HEK293T (cell line): ENCODE data around the gene PDE2A.

Experiments
- CTCF ChIA-PET: fragments of 350-600 bp; formaldehyde crosslinking; extraction: SDS; loops from one replicate; lab custom pipeline; 2021; ENCODE audit warnings: antibody characterized with exemption, inconsistent platforms; lab: Yijun Ruan, JAX
- POLR2A ChIA-PET: fragments of 350-600 bp; formaldehyde crosslinking; extraction: SDS; loops from one replicate; lab custom pipeline; 2020; ENCODE audit warnings: antibody characterized with exemption, inconsistent platforms; lab: Yijun Ruan, JAX
- DNase-seq: peaks from one replicate; pipeline ENCODE4 v3.0.0; 2012; ENCODE audit warnings: mixed read lengths; ENCODE audit errors: extremely low spot score
- ARNT ChIP-seq: fragments of 450-650 bp; IDR thresholded peaks from 2 replicates; pipeline ENCODE4 v1.6.1; 2017; ENCODE audit warnings: mild to moderate bottlenecking
- BHLHE40 ChIP-seq: fragments of 450-650 bp; IDR thresholded peaks from 2 replicates; pipeline ENCODE4 v1.6.1; 2016; ENCODE audit warnings: mild to moderate bottlenecking, moderate library complexity, borderline replicate concordance
- CTBP1 ChIP-seq: fragments of 450-650 bp; IDR thresholded peaks from 2 replicates; pipeline ENCODE4 v1.6.1; 2016; ENCODE audit warnings: borderline replicate concordance
- ELF4 ChIP-seq: fragments of 450-650 bp; IDR thresholded peaks from 2 replicates; pipeline ENCODE4 v1.6.1; 2017; ENCODE audit warnings: antibody characterized with exemption
- FOXA1 ChIP-seq: fragments of 450-650 bp; IDR thresholded peaks from 2 replicates; pipeline ENCODE4 v1.6.1; 2016; ENCODE audit warnings: mild to moderate bottlenecking
- FOXK2 ChIP-seq: fragments of 450-650 bp; IDR thresholded peaks from 2 replicates; pipeline ENCODE4 v1.6.1; 2016; ENCODE audit warnings: mild to moderate bottlenecking
- FOXM1 ChIP-seq: fragments of 450-650 bp; IDR thresholded peaks from 2 replicates; pipeline ENCODE4 v1.6.1; 2017; ENCODE audit warnings: mild to moderate bottlenecking, borderline replicate concordance
- HDGF ChIP-seq: fragments of 450-650 bp; IDR thresholded peaks from 2 replicates; pipeline ENCODE4 v1.6.1; 2017; ENCODE audit warnings: antibody characterized with exemption, borderline replicate concordance
- L3MBTL2 ChIP-seq: fragments of 450-650 bp; conservative IDR thresholded peaks from 2 replicates; pipeline ENCODE4 v1.6.1; 2016; ENCODE audit warnings: mild to moderate bottlenecking
- LEF1 ChIP-seq: fragments of 450-650 bp; IDR thresholded peaks from 2 replicates; pipeline ENCODE4 v1.6.1; 2017; ENCODE audit warnings: mild to moderate bottlenecking, borderline replicate concordance
- NFRKB ChIP-seq: fragments of 450-650 bp; IDR thresholded peaks from 2 replicates; pipeline ENCODE4 v1.6.1; 2016; ENCODE audit warnings: mild to moderate bottlenecking, moderate library complexity
- PKNOX1 ChIP-seq: fragments of 450-650 bp; IDR thresholded peaks from 2 replicates; pipeline ENCODE4 v1.6.1; 2016
- SP1 ChIP-seq: fragments of 450-650 bp; IDR thresholded peaks from 2 replicates; pipeline ENCODE4 v1.6.1; 2017
- SUZ12 ChIP-seq: fragments of 450-650 bp; IDR thresholded peaks from 2 replicates; pipeline ENCODE4 v1.6.1; 2016; ENCODE audit warnings: mild to moderate bottlenecking
- TARDBP ChIP-seq: fragments of 450-650 bp; IDR thresholded peaks from 2 replicates; pipeline ENCODE4 v1.6.1; 2016
- ZNF384 ChIP-seq: fragments of 450-650 bp; IDR thresholded peaks from 2 replicates; pipeline ENCODE4 v1.6.1; 2016

PDE2A gene

GRCh38 chr11:72671152-72672099 lies 2.8 kb downstream of the PDE2A start:
- CTCF ChIA-PET = interaction anchor here (1.2 kb wide), 1 partner anchor 13 kb away, joined by 6 read pairs; no protein-coding TSS in a partner anchor
- POLR2A ChIA-PET = no interaction called here
- TF ChIP-seq SP1 (no peak), LEF1 (no peak), FOXA1 (no peak), FOXK2 (no peak), HDGF (no peak), ARNT (no peak), CTBP1 (no peak), SUZ12 (no peak), TARDBP (no peak), ELF4 (no peak), NFRKB (no peak), ZNF384 (no peak)
- no peak for DNase-seq

- ChIA-PET CTCF (no interaction called here), POLR2A (no interaction called here)
- no peak for TF ChIP-seq PKNOX1
- TF ChIP-seq SUZ12 = no peak
- TF ChIP-seq ARNT = no peak
- TF ChIP-seq CTBP1 = no peak
- TF ChIP-seq L3MBTL2 = no peak
- no peak for TF ChIP-seq TARDBP
- TF ChIP-seq HDGF = no peak
- TF ChIP-seq ZNF384 = no peak
- no peak for TF ChIP-seq BHLHE40
- TF ChIP-seq SP1 = no peak
- no peak for TF ChIP-seq FOXM1
- DNase-seq = no peak
Measured at GRCh38 chr11:72670041-72670440, 4.2 kb downstream of the PDE2A start.

- POLR2A ChIA-PET = no interaction called here
- DNase-seq = no peak
- CTCF ChIA-PET = interaction anchor here (2.0 kb wide), 1 partner anchor 15 kb away, joined by 8 read pairs; no protein-coding TSS in a partner anchor
- TF ChIP-seq HDGF (no peak), SUZ12 (no peak), BHLHE40 (no peak), LEF1 (no peak), L3MBTL2 (no peak), TARDBP (no peak), ELF4 (no peak), FOXK2 (no peak), CTBP1 (no peak), SP1 (no peak), PKNOX1 (no peak), ZNF384 (no peak), FOXM1 (no peak), ARNT (no peak), FOXA1 (no peak), NFRKB (no peak)
Measured at GRCh38 chr11:72669527-72669926, 4.7 kb downstream of the PDE2A start.

- no peak for DNase-seq
- ChIA-PET CTCF (interaction anchor here (0.7 to 2.0 kb wide), 2 partner anchors 15 to 79 kb away, joined by 4 to 8 read pairs; no protein-coding TSS in a partner anchor), POLR2A (no interaction called here)
- TF ChIP-seq PKNOX1 (no peak), BHLHE40 (no peak)
Measured at GRCh38 chr11:72668629-72669347, 5.4 kb downstream of the PDE2A start.

GRCh38 chr11:72665911-72666472 lies 8.2 kb downstream of the PDE2A start:
- POLR2A ChIA-PET = no interaction called here
- no peak for DNase-seq
- TF ChIP-seq TARDBP (no peak), SP1 (no peak), CTBP1 (no peak), FOXA1 (no peak), PKNOX1 (no peak), HDGF (no peak), LEF1 (no peak), L3MBTL2 (no peak), SUZ12 (no peak), ARNT (no peak), ZNF384 (no peak), FOXM1 (no peak), FOXK2 (no peak), NFRKB (no peak), BHLHE40 (no peak), ELF4 (no peak)
- CTCF ChIA-PET = interaction anchor here (1.1 kb wide), 1 partner anchor 18 kb away, joined by 4 read pairs; no protein-coding TSS in a partner anchor
